ENCODE results near the gene CHMP4A. TPM values are rescaled to one million over a fixed set of nuclear protein-coding genes. Genes with fewer than 3 reads are reported as not detected.
A peak's percentile ranks its signal among the peaks of the same experiment; 100 is the strongest.

Gene CHMP4A, protein sequence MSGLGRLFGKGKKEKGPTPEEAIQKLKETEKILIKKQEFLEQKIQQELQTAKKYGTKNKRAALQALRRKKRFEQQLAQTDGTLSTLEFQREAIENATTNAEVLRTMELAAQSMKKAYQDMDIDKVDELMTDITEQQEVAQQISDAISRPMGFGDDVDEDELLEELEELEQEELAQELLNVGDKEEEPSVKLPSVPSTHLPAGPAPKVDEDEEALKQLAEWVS
- polyA plus RNA-seq (2013): 72.7 TPM

GRCh38 chr14:24212924-24213865 lies at the start of gene CHMP4A:
CHMP4A (minus strand) TSS chr14:24213488; CDS start chr14:24213439, 49 bp downstream.
- DNase-seq: peak; percentile 98 to 99 (median 99)
- POLR2A ChIA-PET: interaction anchor here (0.9 to 2.9 kb wide), 4 partner anchors 18 to 43 kb away, joined by 3 to 25 read pairs (median 4); partner anchors contain the start of genes TINF2 and TM9SF1
- Histone ChIP-seq H3K27me3 (replicated peaks in 2 of 5; ENCODE audit: control insufficient read depth in 4 of 5, insufficient read depth in 5 of 5, low read length in 4 of 5) (no peaks in the 10 kb centered on the region), H3K36me3 (ENCODE audit: control insufficient read depth in 4 of 4, insufficient read depth in 4 of 4, low read length in 3 of 4) (peaks cover 3 to 42% (median 29%) of the 10 kb centered on the region in 4 experiments), H3K4me1 (ENCODE audit: control extremely low read depth in 1 of 4, control insufficient read depth in 4 of 4, insufficient read depth in 4 of 4, low read length in 3 of 4) (peaks cover 7 to 33% (median 26%) of the 10 kb centered on the region in 4 experiments), H3K9me3 (ENCODE audit: control extremely low read depth in 1 of 5, control insufficient read depth in 4 of 5, insufficient read depth in 2 of 5, low read depth in 1 of 5, low read length in 4 of 5) (no peaks in the 10 kb centered on the region), H3K27ac (ENCODE audit: insufficient read depth in 1 of 2, low read depth in 1 of 2, low read length in 2 of 2, poor library complexity in 1 of 2, severe bottlenecking in 2 of 2) (peak within 1 kb of the TSS; percentile 93 to 95), H3K4me3 (ENCODE audit: control insufficient read depth in 1 of 7, extremely low read depth in 1 of 7, insufficient read depth in 4 of 7, low read depth in 2 of 7, low read length in 6 of 7) (peak within 1 kb of the TSS; percentile 74 to 91 (median 84))
- WGBS (ENCODE audit: insufficient coverage): under 1% methylated on average over 47 of the region's 53 CpGs
- CTCF ChIA-PET: interaction anchor here (0.6 to 2.8 kb wide), 15 partner anchors 9 to 120 kb away, joined by 3 to 21 read pairs (median 4); partner anchors contain the start of genes IPO4, IRF9, TINF2 and TM9SF1

- Histone ChIP-seq H3K4me1 (ENCODE audit: control extremely low read depth in 1 of 4, control insufficient read depth in 4 of 4, insufficient read depth in 4 of 4, low read length in 3 of 4) (no peaks in the 10 kb centered on the region), H3K9me3 (ENCODE audit: control extremely low read depth in 1 of 5, control insufficient read depth in 4 of 5, insufficient read depth in 2 of 5, low read depth in 1 of 5, low read length in 4 of 5) (no peaks in the 10 kb centered on the region), H3K4me3 (ENCODE audit: control insufficient read depth in 1 of 7, extremely low read depth in 1 of 7, insufficient read depth in 4 of 7, low read depth in 2 of 7, low read length in 6 of 7) (no peak overlapping the region), H3K36me3 (ENCODE audit: control insufficient read depth in 4 of 4, insufficient read depth in 4 of 4, low read length in 3 of 4) (peaks cover 0 to 16% (median 10%) of the 10 kb centered on the region in 4 experiments), H3K27ac (ENCODE audit: insufficient read depth in 1 of 2, low read depth in 1 of 2, low read length in 2 of 2, poor library complexity in 1 of 2, severe bottlenecking in 2 of 2) (no peak overlapping the region), H3K27me3 (replicated peaks in 2 of 5; ENCODE audit: control insufficient read depth in 4 of 5, insufficient read depth in 5 of 5, low read length in 4 of 5) (no peaks in the 10 kb centered on the region)
- DNase-seq: no peak
- ChIA-PET CTCF (interaction anchor here (1.4 to 1.9 kb wide), 3 partner anchors 9 to 35 kb away, joined by 3 to 11 read pairs (median 5); no protein-coding TSS in a partner anchor), POLR2A (interaction anchor here (1.6 kb wide), 1 partner anchor 9 kb away, joined by 4 read pairs; the partner anchor contains the start of gene RABGGTA)
- 97% methylated on average over 19 of the region's 19 CpGs for WGBS (ENCODE audit: insufficient coverage)
Observed at GRCh38 chr14:24261969-24262327, 48.7 kb upstream of the CHMP4A start.

GRCh38 chr14:24261256-24261968 lies 48.1 kb upstream of the CHMP4A start:
- 93% methylated on average over 17 of the region's 20 CpGs for WGBS (ENCODE audit: insufficient coverage)
- no peak overlapping the region for H3K27ac ChIP-seq (ENCODE audit: insufficient read depth in 1 of 2, low read depth in 1 of 2, low read length in 2 of 2, poor library complexity in 1 of 2, severe bottlenecking in 2 of 2)
- CTCF ChIA-PET: interaction anchor here (1.4 to 1.9 kb wide), 3 partner anchors 9 to 36 kb away, joined by 3 to 11 read pairs (median 5); no protein-coding TSS in a partner anchor

DNA sequence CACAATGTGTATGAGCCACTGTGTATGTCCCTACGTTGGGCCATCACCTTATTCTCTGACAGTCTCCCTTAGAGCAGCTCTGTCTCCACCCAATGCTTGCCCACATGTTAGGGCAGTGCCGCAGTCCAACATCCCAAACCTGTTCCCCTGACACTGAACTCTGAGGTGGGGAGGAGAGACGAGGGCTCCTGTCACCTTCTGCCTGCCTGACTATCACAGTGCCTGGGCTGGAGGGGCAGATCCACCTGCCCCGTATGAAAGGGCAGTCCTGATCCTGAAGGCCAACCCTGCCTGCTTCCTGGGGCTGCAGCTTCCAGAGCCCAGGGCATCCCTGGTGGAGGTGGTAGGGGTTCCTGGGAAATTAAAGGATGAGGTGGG lies 47.5 kb upstream of the CHMP4A start:
- no peak for DNase-seq
- POLR2A ChIA-PET: no interaction called here
- 100% methylated on average over 3 of the region's 4 CpGs for WGBS (ENCODE audit: insufficient coverage)
- Histone ChIP-seq H3K27ac (ENCODE audit: insufficient read depth in 1 of 2, low read depth in 1 of 2, low read length in 2 of 2, poor library complexity in 1 of 2, severe bottlenecking in 2 of 2) (no peak overlapping the region), H3K4me3 (ENCODE audit: control insufficient read depth in 1 of 7, extremely low read depth in 1 of 7, insufficient read depth in 4 of 7, low read depth in 2 of 7, low read length in 6 of 7) (no peak overlapping the region), H3K4me1 (ENCODE audit: control extremely low read depth in 1 of 4, control insufficient read depth in 4 of 4, insufficient read depth in 4 of 4, low read length in 3 of 4) (no peaks in the 10 kb centered on the region), H3K9me3 (ENCODE audit: control extremely low read depth in 1 of 5, control insufficient read depth in 4 of 5, insufficient read depth in 2 of 5, low read depth in 1 of 5, low read length in 4 of 5) (no peaks in the 10 kb centered on the region), H3K36me3 (ENCODE audit: control insufficient read depth in 4 of 4, insufficient read depth in 4 of 4, low read length in 3 of 4) (peaks cover 0 to 6% (median 4%) of the 10 kb centered on the region in 4 experiments), H3K27me3 (replicated peaks in 2 of 5; ENCODE audit: control insufficient read depth in 4 of 5, insufficient read depth in 5 of 5, low read length in 4 of 5) (no peaks in the 10 kb centered on the region)
- CTCF ChIA-PET: no interaction called here

More at GRCh38 chr14:24261256-24261968, 48.1 kb upstream of the CHMP4A start:
- POLR2A ChIA-PET: interaction anchor here (1.6 kb wide), 1 partner anchor 9 kb away, joined by 4 read pairs; the partner anchor contains the start of gene RABGGTA
- Histone ChIP-seq H3K4me1 (ENCODE audit: control extremely low read depth in 1 of 4, control insufficient read depth in 4 of 4, insufficient read depth in 4 of 4, low read length in 3 of 4) (no peaks in the 10 kb centered on the region), H3K36me3 (ENCODE audit: control insufficient read depth in 4 of 4, insufficient read depth in 4 of 4, low read length in 3 of 4) (peaks cover 0 to 10% (median 8%) of the 10 kb centered on the region in 4 experiments), H3K9me3 (ENCODE audit: control extremely low read depth in 1 of 5, control insufficient read depth in 4 of 5, insufficient read depth in 2 of 5, low read depth in 1 of 5, low read length in 4 of 5) (no peaks in the 10 kb centered on the region), H3K27me3 (replicated peaks in 2 of 5; ENCODE audit: control insufficient read depth in 4 of 5, insufficient read depth in 5 of 5, low read length in 4 of 5) (no peaks in the 10 kb centered on the region), H3K4me3 (ENCODE audit: control insufficient read depth in 1 of 7, extremely low read depth in 1 of 7, insufficient read depth in 4 of 7, low read depth in 2 of 7, low read length in 6 of 7) (no peak overlapping the region)
- no peak for DNase-seq

DNA sequence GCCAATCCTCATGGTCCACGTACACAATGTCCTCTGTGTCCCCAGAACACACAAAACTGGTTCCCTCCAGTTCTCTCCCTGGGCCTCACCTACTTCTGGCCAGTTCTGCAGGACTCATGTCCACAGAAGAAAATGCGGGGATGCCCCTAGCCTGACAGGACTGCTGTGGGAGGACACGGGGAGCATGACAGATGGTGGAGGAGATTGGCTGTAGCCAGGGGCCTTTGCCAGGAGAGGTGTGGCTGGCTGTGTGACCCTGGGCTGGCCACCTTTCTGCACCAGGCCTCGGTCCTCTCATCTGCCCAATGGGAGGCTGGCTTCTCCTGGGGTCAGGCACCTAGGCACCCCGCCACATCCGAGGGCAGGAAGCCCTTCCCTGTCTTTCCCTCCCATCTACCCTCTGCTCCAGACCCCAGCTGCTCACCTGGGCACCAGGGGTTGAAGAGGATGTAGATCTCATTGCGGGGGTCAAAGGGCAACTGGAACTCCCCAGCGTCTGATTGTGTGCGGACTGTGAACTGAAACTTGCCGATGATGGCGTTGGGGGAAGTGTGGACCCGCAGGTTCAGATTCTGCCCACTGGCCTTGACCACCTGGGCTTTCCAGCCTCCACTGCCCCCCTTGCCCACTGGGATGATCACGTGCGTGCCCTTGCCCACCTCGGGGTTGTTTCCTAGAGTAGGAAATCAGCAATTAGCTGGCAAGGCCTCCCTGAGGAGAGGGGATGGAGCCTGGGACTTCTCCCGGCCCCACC lies 46.9 kb upstream of the CHMP4A start:
- H3K4me1 ChIP-seq (ENCODE audit: control extremely low read depth in 1 of 4, control insufficient read depth in 4 of 4, insufficient read depth in 4 of 4, low read length in 3 of 4): no peaks in the 10 kb centered on the region
- no peaks in the 10 kb centered on the region for H3K27me3 ChIP-seq (replicated peaks in 2 of 5; ENCODE audit: control insufficient read depth in 4 of 5, insufficient read depth in 5 of 5, low read length in 4 of 5)
- 97% methylated on average over 14 of the region's 16 CpGs for WGBS (ENCODE audit: insufficient coverage)
- DNase-seq: no peak
- H3K4me3 ChIP-seq (ENCODE audit: control insufficient read depth in 1 of 7, extremely low read depth in 1 of 7, insufficient read depth in 4 of 7, low read depth in 2 of 7, low read length in 6 of 7): no peak overlapping the region
- H3K36me3 ChIP-seq (ENCODE audit: control insufficient read depth in 4 of 4, insufficient read depth in 4 of 4, low read length in 3 of 4): peaks cover 0 to 3% (median under 1%) of the 10 kb centered on the region in 4 experiments
- no peaks in the 10 kb centered on the region for H3K9me3 ChIP-seq (ENCODE audit: control extremely low read depth in 1 of 5, control insufficient read depth in 4 of 5, insufficient read depth in 2 of 5, low read depth in 1 of 5, low read length in 4 of 5)
- no peak overlapping the region for H3K27ac ChIP-seq (ENCODE audit: insufficient read depth in 1 of 2, low read depth in 1 of 2, low read length in 2 of 2, poor library complexity in 1 of 2, severe bottlenecking in 2 of 2)
- ChIA-PET POLR2A (no interaction called here), CTCF (no interaction called here)

GRCh38 chr14:24259282-24260025 lies 46.2 kb upstream of the CHMP4A start:
- H3K27me3 ChIP-seq (replicated peaks in 2 of 5; ENCODE audit: control insufficient read depth in 4 of 5, insufficient read depth in 5 of 5, low read length in 4 of 5): no peaks in the 10 kb centered on the region
- no peaks in the 10 kb centered on the region for H3K9me3 ChIP-seq (ENCODE audit: control extremely low read depth in 1 of 5, control insufficient read depth in 4 of 5, insufficient read depth in 2 of 5, low read depth in 1 of 5, low read length in 4 of 5)
- ChIA-PET POLR2A (no interaction called here), CTCF (no interaction called here)
- WGBS (ENCODE audit: insufficient coverage): 97% methylated on average over 10 of the region's 16 CpGs
- peaks cover 0 to 4% (median 0%) of the 10 kb centered on the region in 4 experiments for H3K36me3 ChIP-seq (ENCODE audit: control insufficient read depth in 4 of 4, insufficient read depth in 4 of 4, low read length in 3 of 4)
- no peak overlapping the region for H3K27ac ChIP-seq (ENCODE audit: insufficient read depth in 1 of 2, low read depth in 1 of 2, low read length in 2 of 2, poor library complexity in 1 of 2, severe bottlenecking in 2 of 2)
- H3K4me1 ChIP-seq (ENCODE audit: control extremely low read depth in 1 of 4, control insufficient read depth in 4 of 4, insufficient read depth in 4 of 4, low read length in 3 of 4): no peaks in the 10 kb centered on the region
- H3K4me3 ChIP-seq (ENCODE audit: control insufficient read depth in 1 of 7, extremely low read depth in 1 of 7, insufficient read depth in 4 of 7, low read depth in 2 of 7, low read length in 6 of 7): no peak overlapping the region
- DNase-seq: no peak

Data from common myeloid progenitor, CD34-positive (primary cell).